ENCODE data around the gene BAK1.

The BAK1 gene

GRCh38 chr6:33589392-33589730 lies 9.3 kb upstream of the BAK1 start:
- Histone ChIP-seq H3K27me3 (ENCODE audit: insufficient read depth, poor library complexity, severe bottlenecking) (peaks cover 7% of the 10 kb centered on the region), H3K4me3 (replicated peaks; ENCODE audit: insufficient read depth, low read length) (no peak overlapping the region), H3K27ac (replicated peaks) (no peak overlapping the region)
- no peak for DNase-seq (ENCODE audit: low read depth in 1 of 2, low spot score in 1 of 2)
- TF ChIP-seq SPI1 (IDR thresholded peaks at IDR 0.05; ENCODE audit: borderline replicate concordance, low read depth) (no peak), GABPA (IDR thresholded peaks at IDR 0.05; ENCODE audit: low read depth) (no peak)

GRCh38 chr6:33588894-33589293 lies 8.8 kb upstream of the BAK1 start:
- no peak overlapping the region for H3K4me3 ChIP-seq (replicated peaks; ENCODE audit: insufficient read depth, low read length)
- TF ChIP-seq GABPA (IDR thresholded peaks at IDR 0.05; ENCODE audit: low read depth) (no peak), CTCF (IDR thresholded peaks at IDR 0.05; ENCODE audit: insufficient read depth, low read length) (no peak), POLR2AphosphoS5 (IDR thresholded peaks at IDR 0.05; ENCODE audit: low read depth) (no peak), REST (IDR thresholded peaks at IDR 0.05; ENCODE audit: insufficient replicate concordance, low read depth) (no peak), SPI1 (IDR thresholded peaks at IDR 0.05; ENCODE audit: borderline replicate concordance, low read depth) (no peak)
- H3K27me3 ChIP-seq (ENCODE audit: insufficient read depth, poor library complexity, severe bottlenecking), result peaks cover 7% of the 10 kb centered on the region
- no peak for DNase-seq (ENCODE audit: low read depth in 1 of 2, low spot score in 1 of 2)
- H3K27ac ChIP-seq (replicated peaks), result no peak overlapping the region

GRCh38 chr6:33587529-33587928 lies 7.5 kb upstream of the BAK1 start:
- DNase-seq (ENCODE audit: low read depth in 1 of 2, low spot score in 1 of 2), result no peak
- no peak overlapping the region for H3K4me3 ChIP-seq (replicated peaks; ENCODE audit: insufficient read depth, low read length)

More at GRCh38 chr6:33587529-33587928, 7.5 kb upstream of the BAK1 start:
- TF ChIP-seq POLR2AphosphoS5 (IDR thresholded peaks at IDR 0.05; ENCODE audit: low read depth) (no peak), REST (IDR thresholded peaks at IDR 0.05; ENCODE audit: insufficient replicate concordance, low read depth) (no peak), CTCF (IDR thresholded peaks at IDR 0.05; ENCODE audit: insufficient read depth, low read length) (no peak), GABPA (IDR thresholded peaks at IDR 0.05; ENCODE audit: low read depth) (no peak), SPI1 (IDR thresholded peaks at IDR 0.05; ENCODE audit: borderline replicate concordance, low read depth) (no peak)
- H3K27ac ChIP-seq (replicated peaks), result no peak overlapping the region
- H3K27me3 ChIP-seq (ENCODE audit: insufficient read depth, poor library complexity, severe bottlenecking), result peaks cover 3% of the 10 kb centered on the region

Measured in HL-60 (cell line).